Small intestine (tissue), 7 donors: ENCODE measurements around the gene OGDHL. TPM values are rescaled to one million over a fixed set of nuclear protein-coding genes. Genes with fewer than 3 reads are reported as not detected.

Experiments used
- DNase-seq, 2 donors: peaks; one replicate each; pipeline versions ENCODE4 v3.0.0 to v3.0.0-alpha.2; 2013
- FAIRE-seq: peaks from 2 replicates; lab custom pipeline; 2012; peaks lifted over from hg19 to GRCh38; lab: Jason Lieb, UNC
- H3K27ac ChIP-seq, 3 donors: one replicate each; pipeline ENCODE4 v1.5.1; 2013; ENCODE audit warnings: low read length in 2 of 3, mild to moderate bottlenecking in 2 of 3, control low read depth in 1 of 3, inconsistent platforms in 1 of 3, low read depth in 1 of 3, moderate library complexity in 1 of 3
- H3K27me3 ChIP-seq, 3 donors: one replicate each; pipeline ENCODE4 v1.6.1; 2013; ENCODE audit warnings: low read length in 3 of 3, inconsistent platforms in 1 of 3; ENCODE audit not compliant: control insufficient read depth in 3 of 3, insufficient read depth in 3 of 3
- H3K36me3 ChIP-seq, 3 donors: one replicate each; pipeline ENCODE4 v1.6.1; 2013; ENCODE audit warnings: low read length in 3 of 3, inconsistent platforms in 1 of 3, low read depth in 1 of 3, mild to moderate bottlenecking in 1 of 3, moderate library complexity in 1 of 3; ENCODE audit not compliant: control insufficient read depth in 3 of 3, insufficient read depth in 2 of 3
- H3K4me1 ChIP-seq, 3 donors: one replicate each; pipeline ENCODE4 v1.6.1; 2013; ENCODE audit warnings: low read length in 2 of 3, inconsistent platforms in 1 of 3, low read depth in 1 of 3, mild to moderate bottlenecking in 1 of 3, moderate library complexity in 1 of 3; ENCODE audit not compliant: control insufficient read depth in 3 of 3, insufficient read depth in 2 of 3
- H3K4me3 ChIP-seq, 3 donors: one replicate each; pipeline ENCODE4 v1.5.1; 2013; ENCODE audit warnings: low read length in 3 of 3, control low read depth in 1 of 3, inconsistent platforms in 1 of 3, low read depth in 1 of 3, mild to moderate bottlenecking in 1 of 3, moderate library complexity in 1 of 3
- H3K9me3 ChIP-seq, 2 donors: one replicate each; pipeline ENCODE4 v1.6.1; 2013; ENCODE audit warnings: low read depth in 1 of 2, low read length in 1 of 2; ENCODE audit not compliant: control insufficient read depth in 2 of 2, insufficient read depth in 1 of 2
- WGBS, 3 donors: extraction: QIAGEN DNeasy Blood & Tissue Kit; methylation state at CpG; one replicate each; pipeline ENCODE4 v1.1.7; 2013; 5-methylcytosine and 5-hydroxymethylcytosine counted together
- polyA plus RNA-seq, 4 donors: library from polyadenylated mRNA; stranded (reverse) in 3 of 4; unstranded in 1 of 4; fragments of 200-250 nt in 3 of 4; fragments of 120-200 nt in 1 of 4; gene quantifications; one replicate each; pipeline versions ENCODE4 v1.2.1 to v1.2.3, GENCODE V29; 2013
- donor health status: healthy with polysubstance abuse.
- donor health status: control.
- donor health status: control.
- donor health status: Bipolar disorder and iron deficiency.
- donor health status: healthy.

OGDHL gene
- polyA plus RNA-seq, 4 donors = 2.5 to 9.6 (median 3.1) TPM

DNA sequence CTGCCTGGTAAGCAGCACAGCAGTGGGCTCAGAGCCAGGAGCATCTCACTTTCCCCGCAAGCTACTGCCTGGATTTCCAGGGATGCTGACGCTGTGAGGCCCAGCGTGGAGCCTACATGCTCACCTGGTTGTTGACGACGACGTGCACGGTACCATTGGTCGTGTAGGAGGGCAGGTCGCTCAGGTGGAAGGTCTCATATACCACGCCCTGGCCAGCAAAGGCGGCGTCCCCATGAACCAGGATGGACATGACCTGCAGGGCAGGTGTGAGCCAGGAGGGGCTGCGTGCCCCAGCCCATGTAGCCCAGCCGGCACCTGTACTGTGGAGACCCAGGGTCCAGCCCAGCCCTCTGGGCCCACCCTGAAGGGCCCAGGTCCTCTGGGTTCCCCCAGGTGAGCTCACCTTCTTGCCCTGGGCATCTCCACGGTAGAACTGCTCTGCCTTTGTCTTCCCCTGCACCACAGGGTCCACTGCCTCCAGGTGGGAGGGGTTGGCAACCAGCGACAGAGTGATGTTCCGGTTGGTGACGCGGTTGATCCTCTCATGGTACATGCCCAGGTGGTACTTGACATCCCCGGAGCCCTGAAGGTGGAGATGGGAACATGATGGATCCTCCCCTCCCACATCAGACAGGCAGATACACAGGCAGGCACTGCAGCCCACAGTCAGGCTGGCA, 15.4 kb downstream of the OGDHL start:
- Histone ChIP-seq H3K27ac (no peak overlapping the region), H3K9me3 (no peaks in the 10 kb centered on the region), H3K4me3 (no peak overlapping the region), H3K36me3 (peaks cover 0 to 69% (median 0%) of the 10 kb centered on the region in 3 donors), H3K27me3 (no peaks in the 10 kb centered on the region), H3K4me1 (no peaks in the 10 kb centered on the region)
- 89 to 97% (median 92%) methylated on average over 20 of the region's 20 CpGs for WGBS, 3 donors
- DNase-seq = no peak
- FAIRE-seq = no peak

DNA sequence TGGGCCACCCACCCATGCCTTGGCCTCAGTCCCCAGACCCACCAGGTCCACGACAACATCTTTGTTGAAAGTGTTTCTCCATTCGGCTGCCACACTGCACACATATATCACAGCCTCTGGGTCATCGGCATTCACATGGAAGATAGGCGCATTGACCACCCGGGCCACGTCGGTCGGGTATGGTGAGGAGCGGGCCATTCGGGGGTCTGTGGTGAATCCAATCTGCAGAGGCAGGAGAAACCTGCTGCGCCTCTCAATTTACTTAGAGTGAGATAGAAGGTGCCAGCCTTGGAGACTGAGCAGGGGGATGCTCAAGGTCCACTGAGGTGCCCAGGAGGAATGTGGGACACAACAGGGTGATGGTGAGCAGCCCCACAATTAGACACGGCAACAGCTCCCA, 16.4 kb downstream of the OGDHL start:
- Histone ChIP-seq H3K27ac (no peak overlapping the region), H3K4me3 (no peak overlapping the region), H3K36me3 (peaks cover 0 to 68% (median 0%) of the 10 kb centered on the region in 3 donors), H3K9me3 (no peaks in the 10 kb centered on the region), H3K27me3 (no peaks in the 10 kb centered on the region), H3K4me1 (no peaks in the 10 kb centered on the region)
- FAIRE-seq (no peak), DNase-seq (no peak)
- 93 to 96% (median 94%) methylated on average over 12 of the region's 12 CpGs for WGBS, 3 donors

DNA sequence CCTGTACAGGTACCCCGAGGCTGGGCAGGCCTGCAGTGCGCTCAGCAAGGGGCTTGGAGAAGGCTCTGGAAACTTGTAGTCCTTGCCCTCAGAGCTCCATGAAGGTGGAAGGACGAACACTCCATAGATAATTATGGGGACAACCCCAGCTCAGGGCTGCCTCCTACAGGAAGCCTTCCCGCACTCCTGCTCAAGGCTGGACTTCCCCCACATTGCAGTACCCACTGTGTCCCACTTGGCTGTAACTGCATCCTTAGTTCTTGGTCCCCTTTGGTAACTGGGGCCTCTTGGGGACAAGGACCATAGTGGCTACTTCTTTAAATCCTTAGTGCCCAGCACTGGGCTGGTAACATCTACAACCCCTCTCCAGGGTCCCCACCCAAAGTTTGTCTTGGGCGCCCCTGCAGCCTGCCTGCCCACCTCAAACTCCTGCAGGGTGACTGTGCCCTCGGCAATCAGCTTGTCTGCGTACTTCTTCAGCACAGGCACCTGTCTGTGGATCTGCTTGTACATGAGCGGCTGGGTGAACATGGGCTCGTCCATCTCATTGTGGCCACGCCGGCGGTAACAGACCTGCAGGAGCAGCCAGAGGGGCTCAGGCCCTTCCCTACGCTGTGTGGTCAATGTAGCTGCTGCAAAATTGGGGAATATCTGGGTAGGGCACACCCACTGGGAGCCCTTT, 17.1 kb downstream of the OGDHL start:
- H3K9me3 ChIP-seq = no peaks in the 10 kb centered on the region
- DNase-seq (no peak), FAIRE-seq (no peak)
- H3K36me3 ChIP-seq = peaks cover 0 to 63% (median 0%) of the 10 kb centered on the region in 3 donors
- no peak overlapping the region for H3K27ac ChIP-seq
- H3K4me1 ChIP-seq = no peaks in the 10 kb centered on the region
- H3K4me3 ChIP-seq = no peak overlapping the region
- H3K27me3 ChIP-seq = no peaks in the 10 kb centered on the region
- WGBS, 3 donors = 85 to 91% (median 87%) methylated on average over 13 of the region's 13 CpGs

DNA sequence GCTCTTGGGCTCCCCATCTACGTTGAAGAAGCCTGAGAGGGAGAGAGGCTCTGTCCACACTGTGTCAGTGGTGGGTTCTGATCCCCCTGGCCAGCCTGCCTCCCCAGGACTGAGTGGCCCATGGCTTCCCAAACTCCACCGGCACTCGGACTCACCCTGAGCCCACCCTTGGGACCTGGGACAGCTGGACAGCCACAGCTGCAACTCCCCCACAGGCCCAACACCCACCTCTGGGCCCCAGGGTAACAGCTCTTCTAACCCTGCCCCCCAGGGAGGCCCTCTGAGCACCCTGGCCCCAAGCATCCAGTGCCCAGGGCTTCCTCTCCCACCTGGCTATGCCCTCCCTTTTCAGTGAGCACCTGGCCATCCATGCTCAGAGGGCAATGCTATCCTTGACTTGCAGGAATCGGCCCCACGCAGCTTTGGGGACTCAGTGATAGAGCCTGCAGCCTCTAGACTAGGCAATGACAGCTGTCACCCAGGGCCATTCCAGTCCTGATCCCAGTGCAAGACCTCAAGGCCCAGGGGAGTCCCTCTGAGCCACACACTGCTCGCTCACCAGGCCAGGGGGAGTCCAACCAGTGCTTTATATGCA, 17.9 kb downstream of the OGDHL start:
- Histone ChIP-seq H3K9me3 (no peaks in the 10 kb centered on the region), H3K36me3 (peaks cover 0 to 57% (median 0%) of the 10 kb centered on the region in 3 donors), H3K27ac (no peak overlapping the region), H3K4me3 (no peak overlapping the region), H3K27me3 (no peaks in the 10 kb centered on the region), H3K4me1 (no peaks in the 10 kb centered on the region)
- WGBS, 3 donors = 84 to 90% (median 85%) methylated on average over 6 of the region's 6 CpGs
- DNase-seq (no peak), FAIRE-seq (no peak)

DNA sequence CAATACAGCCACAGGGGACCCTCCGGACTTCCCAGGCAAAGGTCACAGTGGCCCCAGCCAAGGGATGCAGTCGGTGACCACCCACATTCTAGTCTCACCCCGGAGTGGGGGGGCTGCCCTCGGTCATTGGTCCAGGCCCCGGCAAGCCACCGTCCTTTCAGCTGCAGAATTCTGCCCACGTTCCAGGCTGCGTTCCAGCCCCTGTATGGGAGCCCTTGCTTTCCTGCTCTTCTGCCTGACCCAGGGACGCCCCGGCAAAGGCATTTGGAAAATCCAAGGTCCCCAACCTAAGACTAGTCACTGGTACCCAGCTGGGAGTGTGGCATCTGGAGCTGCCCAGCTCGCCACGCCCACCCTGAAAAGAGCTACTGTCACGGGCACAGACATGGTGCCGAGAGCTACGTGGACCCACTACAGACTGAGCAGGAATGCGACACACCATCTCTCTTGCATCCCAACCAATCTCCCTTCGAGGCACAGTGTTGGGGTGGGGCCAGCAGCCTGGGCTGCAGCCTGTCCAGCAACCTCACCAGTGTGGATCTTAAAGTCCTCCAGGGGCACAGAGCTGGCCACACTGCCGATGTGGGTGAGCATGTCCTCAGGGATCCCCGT, 18.6 kb downstream of the OGDHL start:
- 87 to 93% (median 90%) methylated on average over 19 of the region's 19 CpGs for WGBS, 3 donors

DNA sequence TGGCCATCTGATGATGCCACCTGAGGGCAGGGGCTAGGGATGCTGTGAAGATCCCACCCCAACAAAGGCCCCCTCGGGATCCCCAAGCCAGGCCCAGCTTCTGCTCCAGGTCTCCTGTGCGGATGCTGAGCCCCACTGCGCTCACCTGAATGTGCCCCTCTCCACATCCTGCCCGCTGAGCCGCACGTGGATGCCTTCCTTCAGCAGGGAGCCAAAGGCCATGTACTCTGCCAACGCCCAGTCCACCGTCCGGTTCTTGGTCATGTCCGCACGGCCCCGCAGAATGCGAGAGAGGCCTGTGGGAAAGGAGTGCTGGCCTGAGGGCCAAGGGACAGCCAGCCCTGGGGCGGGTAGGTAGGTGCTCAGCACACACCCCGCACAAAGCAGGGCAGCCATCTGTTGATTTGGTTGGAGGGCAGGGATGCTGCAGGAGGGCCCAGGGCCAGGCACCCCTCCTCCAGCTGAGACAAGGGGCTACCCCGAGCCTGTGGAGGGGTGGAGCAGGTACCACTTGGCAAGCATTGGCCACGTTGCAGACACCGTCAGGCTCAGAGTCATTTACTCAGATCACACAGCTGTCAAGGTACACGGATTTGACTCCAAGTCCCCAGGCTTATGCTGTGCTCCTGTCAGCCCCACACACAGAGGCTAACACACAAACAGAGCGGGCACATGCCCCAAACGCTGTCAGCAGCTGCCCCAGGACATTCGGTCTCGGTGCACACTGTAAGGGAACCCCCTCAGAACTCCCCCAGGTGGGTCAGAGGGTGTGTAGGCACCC, 19.2 kb downstream of the OGDHL start:
- Histone ChIP-seq H3K27ac (no peak overlapping the region), H3K27me3 (no peaks in the 10 kb centered on the region), H3K9me3 (no peaks in the 10 kb centered on the region), H3K4me3 (no peak overlapping the region), H3K36me3 (peaks cover 0 to 61% (median 0%) of the 10 kb centered on the region in 3 donors), H3K4me1 (no peaks in the 10 kb centered on the region)
- WGBS, 3 donors = 87 to 89% (median 87%) methylated on average over 23 of the region's 23 CpGs
- FAIRE-seq = no peak
- DNase-seq = no peak

More for the DNA sequence above, 18.6 kb downstream of the OGDHL start:
- no peaks in the 10 kb centered on the region for H3K4me1 ChIP-seq
- DNase-seq (no peak), FAIRE-seq (no peak)
- no peak overlapping the region for H3K27ac ChIP-seq
- peaks cover 0 to 57% (median 0%) of the 10 kb centered on the region in 3 donors for H3K36me3 ChIP-seq
- no peaks in the 10 kb centered on the region for H3K9me3 ChIP-seq
- no peaks in the 10 kb centered on the region for H3K27me3 ChIP-seq
- H3K4me3 ChIP-seq = no peak overlapping the region

DNA sequence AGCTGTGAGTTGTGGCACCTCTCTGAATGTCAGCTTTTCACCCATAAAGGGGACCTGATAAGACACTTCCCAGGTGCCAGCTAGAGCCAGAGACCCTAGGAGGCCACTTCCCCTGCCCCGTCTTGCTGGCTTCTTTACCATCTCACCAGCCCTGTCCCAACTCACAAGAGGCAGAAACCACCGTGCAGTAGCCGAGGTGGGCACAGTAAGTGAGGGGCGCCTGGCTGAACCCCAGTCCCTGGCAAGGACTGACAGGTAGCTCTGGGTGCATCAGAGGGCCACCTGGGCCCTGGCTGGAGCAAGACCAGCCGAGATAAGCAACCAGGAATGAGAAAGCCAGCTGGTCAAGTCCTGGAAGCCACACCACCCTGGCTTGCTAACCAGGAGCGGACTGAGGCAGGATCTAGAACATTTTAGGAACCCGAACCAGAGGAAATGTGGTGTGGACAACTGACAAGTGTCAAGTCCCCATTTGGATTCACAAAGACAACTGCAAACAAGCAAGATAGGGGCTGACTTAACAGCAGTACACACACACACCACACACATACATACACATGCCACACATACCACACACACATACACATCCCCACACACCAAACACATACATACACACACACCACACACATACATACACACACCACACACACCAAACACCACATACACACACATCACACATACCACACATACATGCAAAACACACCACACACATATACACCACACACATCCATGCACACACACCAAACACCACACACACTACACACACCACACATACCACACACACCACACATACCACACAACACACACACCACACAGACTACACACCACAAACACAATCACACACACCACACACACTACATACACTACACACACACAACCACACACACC, 20.8 kb downstream of the OGDHL start:
- no peaks in the 10 kb centered on the region for H3K9me3 ChIP-seq
- FAIRE-seq = no peak
- no peak for DNase-seq
- peaks cover 0 to 65% (median 0%) of the 10 kb centered on the region in 3 donors for H3K36me3 ChIP-seq
- H3K27me3 ChIP-seq = no peaks in the 10 kb centered on the region
- WGBS, 3 donors = 73 to 86% (median 85%) methylated on average over 7 of the region's 7 CpGs
- H3K27ac ChIP-seq = no peak overlapping the region
- H3K4me3 ChIP-seq = no peak overlapping the region
- H3K4me1 ChIP-seq = no peaks in the 10 kb centered on the region
